ENCODE measurements around the gene KREMEN2.

DNA sequence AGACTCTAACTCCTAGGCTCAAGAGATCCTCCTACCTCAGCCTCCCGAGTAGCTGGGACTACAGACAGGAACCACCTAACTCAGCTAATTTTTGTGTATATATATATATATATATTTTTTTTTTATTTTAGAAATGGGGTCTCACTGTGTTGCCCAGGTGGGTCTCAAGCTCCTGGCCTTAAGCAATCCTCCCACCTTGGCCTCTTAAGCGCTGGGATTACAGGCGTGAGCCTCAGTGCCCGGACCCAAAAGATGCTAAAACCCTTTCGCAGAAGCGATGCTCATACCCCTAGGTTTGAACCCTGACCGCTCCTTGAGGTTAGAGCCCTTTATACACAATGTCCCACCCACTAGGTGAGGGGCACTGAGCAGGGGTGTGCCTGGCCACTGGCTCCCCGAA lies 46.4 kb downstream of the KREMEN2 start:
- no peak for TF ChIP-seq RFX5 (IDR thresholded peaks at IDR 0.05; ENCODE audit: low read depth, low read length)
- TF ChIP-seq, protein P1, sequence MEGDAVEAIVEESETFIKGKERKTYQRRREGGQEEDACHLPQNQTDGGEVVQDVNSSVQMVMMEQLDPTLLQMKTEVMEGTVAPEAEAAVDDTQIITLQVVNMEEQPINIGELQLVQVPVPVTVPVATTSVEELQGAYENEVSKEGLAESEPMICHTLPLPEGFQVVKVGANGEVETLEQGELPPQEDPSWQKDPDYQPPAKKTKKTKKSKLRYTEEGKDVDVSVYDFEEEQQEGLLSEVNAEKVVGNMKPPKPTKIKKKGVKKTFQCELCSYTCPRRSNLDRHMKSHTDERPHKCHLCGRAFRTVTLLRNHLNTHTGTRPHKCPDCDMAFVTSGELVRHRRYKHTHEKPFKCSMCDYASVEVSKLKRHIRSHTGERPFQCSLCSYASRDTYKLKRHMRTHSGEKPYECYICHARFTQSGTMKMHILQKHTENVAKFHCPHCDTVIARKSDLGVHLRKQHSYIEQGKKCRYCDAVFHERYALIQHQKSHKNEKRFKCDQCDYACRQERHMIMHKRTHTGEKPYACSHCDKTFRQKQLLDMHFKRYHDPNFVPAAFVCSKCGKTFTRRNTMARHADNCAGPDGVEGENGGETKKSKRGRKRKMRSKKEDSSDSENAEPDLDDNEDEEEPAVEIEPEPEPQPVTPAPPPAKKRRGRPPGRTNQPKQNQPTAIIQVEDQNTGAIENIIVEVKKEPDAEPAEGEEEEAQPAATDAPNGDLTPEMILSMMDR (conservative IDR thresholded peaks at IDR 0.05; ENCODE audit: low read depth, low read length) = no peak
- no peak for TF ChIP-seq CEBPB (IDR thresholded peaks at IDR 0.05; ENCODE audit: low read depth, low read length)
- TF ChIP-seq BHLHE40 (IDR thresholded peaks at IDR 0.05; ENCODE audit: low read depth, low read length) = no peak
- no peak for TF ChIP-seq POLR2A (IDR thresholded peaks at IDR 0.05; ENCODE audit: low read depth, low read length)
- no peak for TF ChIP-seq RAD21 (IDR thresholded peaks at IDR 0.05; ENCODE audit: low read length)
- TF ChIP-seq FOS (IDR thresholded peaks at IDR 0.05; ENCODE audit: low read depth, low read length) = no peak
- TF ChIP-seq, protein P2, sequence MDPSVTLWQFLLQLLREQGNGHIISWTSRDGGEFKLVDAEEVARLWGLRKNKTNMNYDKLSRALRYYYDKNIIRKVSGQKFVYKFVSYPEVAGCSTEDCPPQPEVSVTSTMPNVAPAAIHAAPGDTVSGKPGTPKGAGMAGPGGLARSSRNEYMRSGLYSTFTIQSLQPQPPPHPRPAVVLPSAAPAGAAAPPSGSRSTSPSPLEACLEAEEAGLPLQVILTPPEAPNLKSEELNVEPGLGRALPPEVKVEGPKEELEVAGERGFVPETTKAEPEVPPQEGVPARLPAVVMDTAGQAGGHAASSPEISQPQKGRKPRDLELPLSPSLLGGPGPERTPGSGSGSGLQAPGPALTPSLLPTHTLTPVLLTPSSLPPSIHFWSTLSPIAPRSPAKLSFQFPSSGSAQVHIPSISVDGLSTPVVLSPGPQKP (IDR thresholded peaks at IDR 0.05; ENCODE audit: borderline replicate concordance, low read depth, low read length) = no peak
- TF ChIP-seq, protein P3, sequence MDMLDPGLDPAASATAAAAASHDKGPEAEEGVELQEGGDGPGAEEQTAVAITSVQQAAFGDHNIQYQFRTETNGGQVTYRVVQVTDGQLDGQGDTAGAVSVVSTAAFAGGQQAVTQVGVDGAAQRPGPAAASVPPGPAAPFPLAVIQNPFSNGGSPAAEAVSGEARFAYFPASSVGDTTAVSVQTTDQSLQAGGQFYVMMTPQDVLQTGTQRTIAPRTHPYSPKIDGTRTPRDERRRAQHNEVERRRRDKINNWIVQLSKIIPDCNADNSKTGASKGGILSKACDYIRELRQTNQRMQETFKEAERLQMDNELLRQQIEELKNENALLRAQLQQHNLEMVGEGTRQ (IDR thresholded peaks at IDR 0.05; ENCODE audit: low read depth, low read length) = no peak
- TF ChIP-seq MAFK (IDR thresholded peaks at IDR 0.05; ENCODE audit: low read depth, low read length) = no peak
- TF ChIP-seq RCOR1 (IDR thresholded peaks at IDR 0.05; ENCODE audit: insufficient replicate concordance, low read length) = no peak
